ENCODE data around the gene MT1F.
A peak's percentile ranks its signal among the peaks of the same experiment; 100 is the strongest.

Gene MT1F

DNA sequence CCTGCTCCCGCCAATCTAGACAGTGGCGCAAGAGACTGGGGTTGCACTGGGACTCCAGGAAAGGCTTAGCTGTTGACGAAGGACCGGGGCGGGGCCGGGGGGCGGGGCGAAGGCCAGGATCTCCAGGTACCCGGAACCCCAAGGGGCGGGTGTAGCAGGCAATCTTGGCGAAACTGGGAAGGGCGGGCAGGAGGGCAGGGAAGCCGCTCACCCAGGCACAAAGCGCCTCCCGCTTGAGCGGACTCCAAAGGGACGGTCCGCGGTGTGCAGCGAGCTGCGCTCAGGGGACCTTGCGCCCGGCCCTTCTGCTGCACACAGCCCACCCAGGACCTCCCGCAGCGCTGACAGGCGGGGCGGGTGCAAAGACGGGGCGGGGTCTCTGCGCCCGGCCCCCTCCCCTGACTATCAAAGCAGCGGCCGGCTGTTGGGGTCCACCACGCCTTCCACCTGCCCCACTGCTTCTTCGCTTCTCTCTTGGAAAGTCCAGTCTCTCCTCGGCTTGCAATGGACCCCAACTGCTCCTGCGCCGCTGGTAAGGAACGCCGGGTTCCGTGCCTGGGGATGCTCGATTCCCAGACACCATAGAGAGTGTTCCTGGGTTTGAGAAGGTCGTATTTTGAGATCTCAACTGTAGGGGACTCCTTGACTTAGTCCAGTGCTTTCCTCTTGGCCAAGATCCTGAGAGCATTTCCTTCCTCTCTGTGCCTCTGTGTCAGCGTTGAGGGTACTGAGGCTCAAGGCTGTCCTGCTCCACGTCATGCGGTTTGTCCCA, at the start of gene MT1F:
Gene MT1F (plus strand): TSS at position 405 of the 772 bp plus-strand sequence. CDS start 100 bp downstream, at position 505.
- H3K27ac Mint-ChIP-seq, result peak within 1 kb of the TSS; percentile 88
- H3K4me3 Mint-ChIP-seq, result peak within 1 kb of the TSS; percentile 89 to 97
- H3K9me3 Mint-ChIP-seq, result no peaks in the 10 kb centered on the region
- H3K27me3 Mint-ChIP-seq, result peaks cover 30 to 38% of the 10 kb centered on the region in 2 donors
- ATAC-seq (replicated peaks) (peak; percentile 82 to 83), DNase-seq (peak; percentile 20)
- peaks cover 16 to 17% of the 10 kb centered on the region in 2 donors for H3K4me1 Mint-ChIP-seq
- peaks cover 0 to 3% of the 10 kb centered on the region in 2 donors for H3K36me3 Mint-ChIP-seq

DNA sequence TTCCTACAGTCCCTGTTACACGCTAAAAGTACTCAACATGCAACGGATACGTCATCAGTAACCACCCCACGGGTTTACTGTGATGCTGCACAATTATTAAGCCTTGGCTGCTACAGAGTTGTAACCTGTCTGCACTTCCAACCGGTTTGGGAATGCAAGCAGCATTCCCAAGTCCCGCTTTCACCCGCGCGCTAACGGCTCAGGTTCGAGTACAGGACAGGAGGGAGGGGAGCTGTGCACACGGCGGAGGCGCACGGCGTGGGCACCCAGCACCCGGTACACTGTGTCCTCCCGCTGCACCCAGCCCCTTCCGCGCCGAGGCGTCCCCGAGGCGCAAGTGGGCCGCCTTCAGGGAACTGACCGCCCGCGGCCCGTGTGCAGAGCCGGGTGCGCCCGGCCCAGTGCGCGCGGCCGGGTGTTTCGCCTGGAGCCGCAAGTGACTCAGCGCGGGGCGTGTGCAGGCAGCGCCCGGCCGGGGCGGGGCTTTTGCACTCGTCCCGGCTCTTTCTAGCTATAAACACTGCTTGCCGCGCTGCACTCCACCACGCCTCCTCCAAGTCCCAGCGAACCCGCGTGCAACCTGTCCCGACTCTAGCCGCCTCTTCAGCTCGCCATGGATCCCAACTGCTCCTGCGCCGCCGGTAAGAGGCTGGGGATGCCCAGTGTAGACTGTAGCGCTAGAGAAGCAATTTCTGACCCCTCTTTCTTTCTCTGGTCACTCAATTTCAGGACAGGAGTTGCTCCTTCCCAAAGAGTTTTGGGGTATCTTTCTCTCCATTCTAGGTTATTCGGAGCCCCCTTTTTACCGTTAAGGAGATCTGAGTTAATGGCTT, 49.5 kb upstream of the MT1F start, which contains the start of gene MT2A:
Gene MT2A (plus strand): TSS at position 542 of the 833 bp plus-strand sequence. CDS start 72 bp downstream, at position 614.
- DNase-seq, result peak; percentile 82
- H3K4me1 Mint-ChIP-seq, result peaks cover 28 to 48% of the 10 kb centered on the region in 2 donors
- no peaks in the 10 kb centered on the region for H3K36me3 Mint-ChIP-seq
- H3K27me3 Mint-ChIP-seq, result no peaks in the 10 kb centered on the region
- ATAC-seq (replicated peaks), result peak; percentile 93 to 94
- peak within 1 kb of the TSS; percentile 70 for H3K27ac Mint-ChIP-seq
- peak within 1 kb of the TSS; percentile 85 to 90 for H3K4me3 Mint-ChIP-seq
- no peaks in the 10 kb centered on the region for H3K9me3 Mint-ChIP-seq

DNA sequence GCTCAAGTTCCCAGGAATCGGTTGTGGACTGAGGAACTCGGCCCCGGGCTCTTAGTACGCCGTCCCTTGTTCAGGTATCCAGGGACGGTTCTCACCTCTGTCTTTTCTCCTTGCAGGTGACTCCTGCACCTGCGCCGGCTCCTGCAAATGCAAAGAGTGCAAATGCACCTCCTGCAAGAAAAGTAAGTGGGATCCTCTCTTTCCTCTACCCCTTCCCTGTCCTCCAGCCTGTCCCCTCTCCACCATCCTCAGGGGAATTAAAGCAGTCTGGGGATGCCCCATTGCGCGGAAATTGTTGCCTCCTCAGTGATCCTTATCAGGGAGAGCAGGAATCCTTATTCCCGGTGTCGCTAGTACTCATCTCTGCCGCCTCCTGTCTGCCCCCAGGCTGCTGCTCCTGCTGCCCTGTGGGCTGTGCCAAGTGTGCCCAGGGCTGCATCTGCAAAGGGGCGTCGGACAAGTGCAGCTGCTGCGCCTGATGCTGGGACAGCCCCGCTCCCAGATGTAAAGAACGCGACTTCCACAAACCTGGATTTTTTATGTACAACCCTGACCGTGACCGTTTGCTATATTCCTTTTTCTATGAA, 48.8 kb upstream of the MT1F start:
- DNase-seq (no peak), ATAC-seq (replicated peaks) (no peak)
- H3K27me3 Mint-ChIP-seq, result no peaks in the 10 kb centered on the region
- H3K9me3 Mint-ChIP-seq, result no peaks in the 10 kb centered on the region
- peak overlapping the region; percentile 62 for H3K27ac Mint-ChIP-seq
- peak overlapping the region; percentile 85 to 90 for H3K4me3 Mint-ChIP-seq
- peaks cover 28 to 48% of the 10 kb centered on the region in 2 donors for H3K4me1 Mint-ChIP-seq
- no peaks in the 10 kb centered on the region for H3K36me3 Mint-ChIP-seq

DNA sequence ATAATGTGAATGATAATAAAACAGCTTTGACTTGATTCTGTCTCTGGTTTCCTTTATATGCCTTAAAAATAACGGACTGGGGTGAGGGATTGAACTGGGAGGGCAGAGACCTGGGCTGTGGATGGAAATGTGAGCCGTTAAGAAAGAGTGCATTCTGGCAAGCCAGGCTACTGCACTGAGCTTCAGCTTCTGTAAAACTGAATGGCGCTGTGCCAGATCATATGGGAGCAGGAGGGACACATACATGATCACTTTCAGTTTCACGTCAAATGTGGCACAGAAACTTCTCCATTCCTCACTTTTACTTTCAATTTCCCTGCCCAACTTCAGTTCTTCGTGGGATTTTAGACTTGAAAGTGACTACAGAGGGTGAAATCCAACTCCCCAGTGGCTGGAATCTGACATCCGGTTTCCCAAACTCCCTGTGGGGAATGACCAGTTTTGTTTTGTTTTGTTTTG, 48.3 kb upstream of the MT1F start:
- ATAC-seq (replicated peaks) (peak; percentile 72 to 73), DNase-seq (peak; percentile 68)
- H3K4me1 Mint-ChIP-seq, result peaks cover 28 to 48% of the 10 kb centered on the region in 2 donors
- H3K27ac Mint-ChIP-seq, result peak overlapping the region; percentile 62
- H3K27me3 Mint-ChIP-seq, result no peaks in the 10 kb centered on the region
- peak overlapping the region; percentile 85 to 90 for H3K4me3 Mint-ChIP-seq
- H3K9me3 Mint-ChIP-seq, result no peaks in the 10 kb centered on the region
- no peaks in the 10 kb centered on the region for H3K36me3 Mint-ChIP-seq

GRCh38 chr16:56610017-56610608, 47.6 kb upstream of the MT1F start:
- Mint-ChIP-seq H3K36me3 (no peaks in the 10 kb centered on the region), H3K4me3 (peak overlapping the region; percentile 85 to 90), H3K9me3 (no peaks in the 10 kb centered on the region), H3K27ac (peak overlapping the region; percentile 82), H3K27me3 (no peaks in the 10 kb centered on the region), H3K4me1 (peaks cover 28 to 48% of the 10 kb centered on the region in 2 donors)
- DNase-seq (no peak), ATAC-seq (replicated peaks) (peak; percentile 22 to 23)

DNA sequence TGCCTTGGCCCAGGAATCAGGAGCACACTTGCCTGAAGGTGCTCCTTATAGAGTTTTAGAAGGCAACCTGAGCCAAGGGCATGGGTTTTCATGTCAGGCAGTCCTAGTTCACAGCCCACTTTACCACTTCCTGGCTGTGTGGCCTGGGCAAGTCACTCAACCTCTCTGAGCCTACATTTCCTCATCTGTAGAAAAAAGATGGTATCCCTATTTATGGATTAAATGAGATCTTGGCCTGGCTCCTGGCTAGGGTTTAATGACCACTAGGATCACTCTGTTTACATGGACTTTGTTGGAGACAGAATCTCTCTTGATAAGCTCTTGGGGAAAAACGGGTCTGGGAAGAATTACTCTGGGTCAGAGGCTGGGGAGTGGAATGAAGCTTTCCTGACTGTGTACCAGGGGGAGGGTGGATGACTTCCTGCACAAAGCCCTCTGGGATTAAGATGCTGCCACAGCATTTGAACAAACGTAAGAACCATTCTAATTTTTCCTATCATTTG, 47.1 kb upstream of the MT1F start:
- ATAC-seq (replicated peaks), result no peak
- H3K27ac Mint-ChIP-seq, result peak overlapping the region; percentile 82
- peak overlapping the region; percentile 23 to 39 for H3K4me3 Mint-ChIP-seq
- DNase-seq, result no peak
- peaks cover 28 to 48% of the 10 kb centered on the region in 2 donors for H3K4me1 Mint-ChIP-seq
- H3K9me3 Mint-ChIP-seq, result no peaks in the 10 kb centered on the region
- no peaks in the 10 kb centered on the region for H3K36me3 Mint-ChIP-seq
- peaks cover 0 to 2% of the 10 kb centered on the region in 2 donors for H3K27me3 Mint-ChIP-seq

DNA sequence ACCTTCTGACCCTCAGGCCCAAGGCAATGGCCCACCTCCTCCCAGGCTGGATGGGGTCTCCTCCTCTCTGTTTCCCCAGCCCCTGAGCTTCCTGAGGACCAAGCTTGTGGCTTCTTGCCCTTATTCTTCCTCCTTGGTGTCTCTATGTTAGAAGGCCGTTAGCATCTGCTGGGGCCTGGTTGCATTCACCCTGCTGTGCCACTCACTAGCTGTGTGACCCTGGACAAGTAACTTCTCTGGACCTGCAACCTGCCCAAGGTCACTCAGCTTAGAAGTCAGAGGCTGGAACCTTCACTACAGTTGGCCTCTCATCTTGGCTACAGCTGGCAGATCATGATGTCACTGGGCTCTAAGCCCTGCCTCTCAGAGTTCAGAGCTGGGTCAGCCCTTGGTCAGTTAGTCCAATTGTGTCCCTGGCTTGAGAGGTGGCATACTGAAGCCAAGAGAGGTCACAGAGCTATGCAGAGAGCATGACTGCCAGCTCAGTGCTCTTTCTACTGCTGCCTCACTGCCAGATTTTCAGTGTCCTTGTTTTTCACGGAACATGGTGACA, 46.4 kb upstream of the MT1F start:
- ATAC-seq (replicated peaks), result no peak
- Mint-ChIP-seq H3K9me3 (no peaks in the 10 kb centered on the region), H3K27ac (peak overlapping the region; percentile 94), H3K4me1 (peaks cover 28 to 48% of the 10 kb centered on the region in 2 donors), H3K36me3 (no peaks in the 10 kb centered on the region), H3K4me3 (peak overlapping the region; percentile 9 to 23), H3K27me3 (peaks cover 0 to 8% of the 10 kb centered on the region in 2 donors)
- no peak for DNase-seq

- Mint-ChIP-seq H3K4me3 (no peak overlapping the region), H3K9me3 (no peaks in the 10 kb centered on the region), H3K27me3 (peaks cover 21 to 31% of the 10 kb centered on the region in 2 donors), H3K36me3 (no peaks in the 10 kb centered on the region), H3K27ac (no peak overlapping the region), H3K4me1 (peaks cover 28 to 42% of the 10 kb centered on the region in 2 donors)
- no peak for DNase-seq
- no peak for ATAC-seq (replicated peaks)
Measured at GRCh38 chr16:56613706-56614105, 44.1 kb upstream of the MT1F start.

DNA sequence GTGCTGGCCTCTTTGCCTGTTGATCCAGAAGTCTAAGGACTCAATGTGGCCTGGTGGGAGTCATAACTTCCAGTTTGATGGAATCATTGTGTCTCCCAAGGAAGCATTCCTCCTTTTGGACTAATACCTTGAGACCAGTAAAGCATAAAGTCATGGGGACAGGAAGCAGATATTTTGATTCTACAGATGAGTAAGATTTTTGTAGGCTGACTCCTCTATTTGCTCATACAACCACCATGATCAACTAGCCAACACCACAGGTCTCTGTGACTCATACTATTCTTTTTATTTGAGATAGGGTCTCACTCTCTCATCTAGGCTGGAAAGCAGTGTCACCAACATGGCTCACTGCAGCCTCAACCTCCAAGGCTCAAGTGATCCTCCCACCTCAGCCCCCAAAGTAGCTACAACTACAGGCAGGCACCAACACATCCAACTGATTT, 43.2 kb upstream of the MT1F start:
- Mint-ChIP-seq H3K4me3 (no peak overlapping the region), H3K4me1 (peaks cover 20 to 33% of the 10 kb centered on the region in 2 donors), H3K27me3 (peaks cover 27 to 40% of the 10 kb centered on the region in 2 donors), H3K9me3 (no peaks in the 10 kb centered on the region), H3K36me3 (no peaks in the 10 kb centered on the region), H3K27ac (no peak overlapping the region)
- ATAC-seq (replicated peaks) (peak in 1 of 2 donors; percentile 24), DNase-seq (no peak)

DNA sequence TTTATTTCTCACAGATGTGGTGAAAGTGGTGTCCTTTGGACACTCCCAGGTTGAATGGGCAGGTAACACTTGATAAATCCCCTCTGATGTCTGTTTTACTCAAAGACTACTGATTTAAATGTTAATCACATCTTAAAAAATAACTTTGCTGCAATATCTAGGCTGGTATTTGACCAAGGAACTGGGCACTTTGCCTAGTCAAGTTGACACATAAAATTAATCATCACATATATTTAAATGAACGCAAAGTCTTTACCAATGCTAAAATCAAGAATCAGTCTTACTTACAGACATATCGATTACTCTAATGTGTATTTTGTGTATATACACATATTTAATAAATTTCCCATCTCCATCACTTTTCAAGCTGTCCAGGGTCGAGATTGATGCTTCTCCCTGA, 42.4 kb upstream of the MT1F start:
- no peaks in the 10 kb centered on the region for H3K9me3 Mint-ChIP-seq
- H3K36me3 Mint-ChIP-seq, result no peaks in the 10 kb centered on the region
- no peak for ATAC-seq (replicated peaks)
- DNase-seq, result no peak
- no peak overlapping the region for H3K27ac Mint-ChIP-seq
- no peak overlapping the region for H3K4me3 Mint-ChIP-seq
- peaks cover 16 to 25% of the 10 kb centered on the region in 2 donors for H3K4me1 Mint-ChIP-seq
- H3K27me3 Mint-ChIP-seq, result peaks cover 33 to 45% of the 10 kb centered on the region in 2 donors

- no peaks in the 10 kb centered on the region for H3K9me3 Mint-ChIP-seq
- peaks cover 6 to 13% of the 10 kb centered on the region in 2 donors for H3K4me1 Mint-ChIP-seq
- DNase-seq (no peak), ATAC-seq (replicated peaks) (no peak)
- H3K27me3 Mint-ChIP-seq, result peaks cover 41 to 55% of the 10 kb centered on the region in 2 donors
- H3K4me3 Mint-ChIP-seq, result peak overlapping the region; percentile 61 to 72
- no peak overlapping the region for H3K27ac Mint-ChIP-seq
- no peaks in the 10 kb centered on the region for H3K36me3 Mint-ChIP-seq
Measured at GRCh38 chr16:56616608-56617211, 41.0 kb upstream of the MT1F start.

DNA sequence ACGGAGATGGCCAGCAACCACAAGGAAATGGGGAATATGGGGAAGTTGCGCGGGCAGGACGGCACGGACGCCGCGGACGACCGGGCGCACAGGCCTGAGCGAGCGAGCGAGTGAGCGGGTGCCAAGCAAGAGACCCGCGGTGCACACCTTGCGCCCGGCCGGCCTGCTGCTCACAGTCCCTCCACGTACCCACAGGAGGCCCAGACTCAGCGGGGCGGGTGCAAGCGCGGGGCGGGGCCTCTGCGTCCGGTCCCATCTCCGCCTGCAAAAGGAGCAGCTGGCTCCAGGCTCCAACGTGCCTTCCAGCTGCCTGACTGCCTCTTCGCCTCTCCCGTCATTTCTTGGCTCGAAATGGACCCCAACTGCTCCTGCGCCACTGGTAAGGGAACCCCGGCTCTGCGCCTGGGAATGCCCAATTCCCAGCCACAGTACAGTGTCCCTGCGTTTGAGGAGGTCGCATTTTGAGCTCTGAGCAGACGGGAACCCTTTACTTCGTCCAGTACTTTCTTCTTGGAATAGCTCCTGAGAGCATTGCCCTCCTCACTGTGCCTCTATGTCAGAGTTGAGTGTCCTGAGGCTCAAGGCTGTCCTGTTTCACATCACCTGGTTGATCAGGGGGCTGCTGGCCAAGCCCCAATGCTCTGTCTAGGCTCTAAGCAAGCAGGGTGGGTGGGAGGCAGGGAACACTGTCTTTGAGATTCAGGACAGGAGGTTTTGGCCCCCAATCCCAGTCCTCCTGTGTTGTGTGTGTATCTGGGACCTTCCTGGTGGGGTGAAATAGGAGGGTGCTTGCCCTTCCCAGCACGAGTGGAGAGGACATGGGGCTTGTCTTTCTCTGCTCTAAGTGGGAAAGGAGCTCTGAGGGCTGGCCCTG, 40.3 kb upstream of the MT1F start:
- peaks cover 6 to 13% of the 10 kb centered on the region in 2 donors for H3K4me1 Mint-ChIP-seq
- H3K36me3 Mint-ChIP-seq, result no peaks in the 10 kb centered on the region
- ATAC-seq (replicated peaks) (peak; percentile 60 to 68), DNase-seq (no peak)
- no peak overlapping the region for H3K27ac Mint-ChIP-seq
- H3K27me3 Mint-ChIP-seq, result peaks cover 43 to 62% of the 10 kb centered on the region in 2 donors
- H3K4me3 Mint-ChIP-seq, result peak overlapping the region; percentile 61 to 72
- H3K9me3 Mint-ChIP-seq, result no peaks in the 10 kb centered on the region
